ENCODE measurements around the gene CDH23.
A peak's percentile ranks its signal among the peaks of the same experiment; 100 is the strongest.

Gene CDH23

DNA sequence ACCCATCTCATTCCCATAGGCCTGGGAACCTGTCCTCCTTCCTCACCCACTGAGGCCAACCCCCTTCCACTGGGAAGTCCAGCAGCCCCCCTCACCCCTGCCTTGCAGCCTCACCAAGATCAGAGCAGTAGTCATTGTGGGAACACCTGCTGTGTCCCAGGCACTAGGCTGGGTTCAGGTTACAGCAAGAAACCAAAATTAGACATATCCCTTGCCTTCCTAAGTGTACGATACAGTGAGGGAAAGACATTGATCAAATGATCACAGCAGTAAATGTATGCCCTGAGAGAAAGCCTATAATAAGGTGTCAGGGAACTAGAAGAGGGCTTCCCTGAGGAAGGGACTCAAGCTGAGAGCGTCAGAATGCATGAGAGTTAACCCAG lies 339.8 kb downstream of the CDH23 start:
- H3K9me3 ChIP-seq = no peaks in the 10 kb centered on the region
- TF ChIP-seq, protein P1, sequence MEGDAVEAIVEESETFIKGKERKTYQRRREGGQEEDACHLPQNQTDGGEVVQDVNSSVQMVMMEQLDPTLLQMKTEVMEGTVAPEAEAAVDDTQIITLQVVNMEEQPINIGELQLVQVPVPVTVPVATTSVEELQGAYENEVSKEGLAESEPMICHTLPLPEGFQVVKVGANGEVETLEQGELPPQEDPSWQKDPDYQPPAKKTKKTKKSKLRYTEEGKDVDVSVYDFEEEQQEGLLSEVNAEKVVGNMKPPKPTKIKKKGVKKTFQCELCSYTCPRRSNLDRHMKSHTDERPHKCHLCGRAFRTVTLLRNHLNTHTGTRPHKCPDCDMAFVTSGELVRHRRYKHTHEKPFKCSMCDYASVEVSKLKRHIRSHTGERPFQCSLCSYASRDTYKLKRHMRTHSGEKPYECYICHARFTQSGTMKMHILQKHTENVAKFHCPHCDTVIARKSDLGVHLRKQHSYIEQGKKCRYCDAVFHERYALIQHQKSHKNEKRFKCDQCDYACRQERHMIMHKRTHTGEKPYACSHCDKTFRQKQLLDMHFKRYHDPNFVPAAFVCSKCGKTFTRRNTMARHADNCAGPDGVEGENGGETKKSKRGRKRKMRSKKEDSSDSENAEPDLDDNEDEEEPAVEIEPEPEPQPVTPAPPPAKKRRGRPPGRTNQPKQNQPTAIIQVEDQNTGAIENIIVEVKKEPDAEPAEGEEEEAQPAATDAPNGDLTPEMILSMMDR (IDR thresholded peaks at IDR 0.05) = no peak
- DNase-seq = no peak
- no peak overlapping the region for H3K27ac ChIP-seq
- H3K36me3 ChIP-seq = no peaks in the 10 kb centered on the region
- peaks cover 0 to 9% (median 1%) of the 10 kb centered on the region in 4 donors for H3K4me1 ChIP-seq
- intact Hi-C loops (cut with DNase I; ENCODE audit: low total_unique reads) = no loop called here
- H3K4me3 ChIP-seq = no peak overlapping the region
- no peaks in the 10 kb centered on the region for H3K27me3 ChIP-seq

DNA sequence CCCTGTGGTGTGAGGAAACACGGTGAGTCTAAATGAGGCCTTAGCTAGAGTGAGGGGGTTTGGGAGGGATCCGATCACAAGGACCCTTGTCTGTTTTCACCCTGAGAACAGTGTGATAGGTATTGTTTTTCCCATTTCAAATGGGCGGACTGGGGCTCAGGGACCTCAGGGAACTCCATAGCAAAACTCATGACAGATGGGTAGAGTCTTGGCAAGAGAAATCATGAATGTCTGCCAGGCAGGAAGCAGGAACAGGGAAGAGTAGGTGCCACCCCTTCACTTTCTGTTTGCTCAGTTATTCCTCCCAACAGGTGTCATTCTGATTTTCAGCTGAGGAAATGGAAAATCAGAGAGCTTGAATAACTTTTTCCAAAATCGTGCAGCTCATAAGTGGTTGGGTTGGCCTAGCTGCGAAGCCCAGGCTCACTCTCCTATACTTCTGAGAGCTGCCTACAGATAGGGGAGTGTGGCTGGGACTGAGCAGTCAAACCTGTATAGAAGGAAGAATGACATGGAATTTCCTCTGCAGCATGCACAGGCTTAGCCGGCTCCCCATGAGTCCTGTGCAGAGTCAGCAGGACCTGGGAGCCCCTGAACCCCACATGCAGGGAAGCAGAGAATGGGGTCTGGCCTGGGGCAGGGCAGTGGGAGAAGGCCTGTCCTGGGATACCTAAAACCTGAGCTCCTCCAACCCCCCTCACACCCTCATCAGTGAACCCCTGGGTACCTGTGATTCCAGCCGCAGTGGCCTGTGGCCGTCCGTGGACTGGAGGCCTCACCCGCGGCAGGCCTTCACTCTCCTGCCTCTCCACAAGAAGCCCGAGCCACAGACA lies 340.5 kb downstream of the CDH23 start:
- H3K9me3 ChIP-seq = no peaks in the 10 kb centered on the region
- DNase-seq = no peak
- no peaks in the 10 kb centered on the region for H3K36me3 ChIP-seq
- no peaks in the 10 kb centered on the region for H3K27me3 ChIP-seq
- peaks cover 0 to 9% (median 1%) of the 10 kb centered on the region in 4 donors for H3K4me1 ChIP-seq
- no peak overlapping the region for H3K4me3 ChIP-seq
- intact Hi-C loops (cut with DNase I; ENCODE audit: low total_unique reads) = no loop called here
- H3K27ac ChIP-seq = no peak overlapping the region
- TF ChIP-seq, protein P1 (IDR thresholded peaks at IDR 0.05) = no peak

DNA sequence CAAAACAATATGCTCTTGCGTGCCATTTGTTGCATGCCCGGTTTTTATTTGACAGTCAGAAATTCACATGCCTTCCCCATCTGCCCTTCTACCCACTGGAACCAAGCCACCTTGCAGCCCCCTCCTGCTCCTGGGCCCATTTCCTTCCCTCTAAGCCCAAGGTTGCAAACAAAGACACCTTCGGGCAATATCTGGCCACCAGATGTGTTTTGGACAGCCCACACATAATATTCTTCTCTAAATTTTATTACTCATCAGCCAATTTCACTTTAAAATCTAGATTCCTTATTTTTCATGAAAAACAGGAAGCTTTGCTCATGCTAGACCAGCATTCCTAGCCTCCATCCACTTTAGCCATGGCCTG lies 341.1 kb downstream of the CDH23 start:
- H3K27me3 ChIP-seq = no peaks in the 10 kb centered on the region
- H3K27ac ChIP-seq = no peak overlapping the region
- no peak for DNase-seq
- H3K9me3 ChIP-seq = peaks cover 0 to under 1% (median 0%) of the 10 kb centered on the region in 3 donors
- H3K4me1 ChIP-seq = peaks cover 0 to 9% (median 1%) of the 10 kb centered on the region in 4 donors
- H3K36me3 ChIP-seq = no peaks in the 10 kb centered on the region
- intact Hi-C loops (cut with DNase I; ENCODE audit: low total_unique reads) = no loop called here
- no peak overlapping the region for H3K4me3 ChIP-seq
- TF ChIP-seq, protein P1 (IDR thresholded peaks at IDR 0.05) = no peak

DNA sequence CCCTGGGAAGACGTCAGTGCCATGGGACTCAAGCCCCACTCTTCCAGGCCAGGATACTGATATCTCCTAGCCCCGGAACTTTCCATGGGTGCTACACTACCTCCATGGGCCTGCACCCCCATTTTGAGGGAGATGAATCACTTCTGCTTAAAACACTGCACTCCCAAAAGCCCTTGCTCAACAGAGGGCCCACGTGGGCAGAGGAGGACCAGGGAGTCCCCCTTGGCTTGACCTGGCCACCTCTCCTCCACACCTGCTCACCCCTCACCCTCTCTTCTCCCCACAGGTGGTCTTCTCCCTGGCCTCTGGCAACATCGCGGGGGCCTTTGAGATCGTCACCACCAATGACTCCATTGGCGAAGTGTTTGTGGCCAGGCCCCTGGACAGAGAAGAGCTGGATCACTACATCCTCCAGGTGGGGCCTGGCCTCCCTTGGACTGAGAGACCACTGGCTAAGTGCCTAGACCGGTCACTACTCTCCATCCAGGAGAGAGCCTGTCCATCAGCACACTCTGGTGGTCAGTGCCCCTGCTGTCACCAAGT lies 342.7 kb downstream of the CDH23 start:
- intact Hi-C loops (cut with DNase I; ENCODE audit: low total_unique reads) = no loop called here
- Histone ChIP-seq H3K36me3 (no peaks in the 10 kb centered on the region), H3K27me3 (no peaks in the 10 kb centered on the region), H3K4me1 (peaks cover 0 to 9% (median 1%) of the 10 kb centered on the region in 4 donors), H3K27ac (no peak overlapping the region), H3K9me3 (peaks cover 0 to 4% (median 0%) of the 10 kb centered on the region in 3 donors), H3K4me3 (no peak overlapping the region)
- DNase-seq = no peak
- TF ChIP-seq, protein P1 (IDR thresholded peaks at IDR 0.05) = no peak

DNA sequence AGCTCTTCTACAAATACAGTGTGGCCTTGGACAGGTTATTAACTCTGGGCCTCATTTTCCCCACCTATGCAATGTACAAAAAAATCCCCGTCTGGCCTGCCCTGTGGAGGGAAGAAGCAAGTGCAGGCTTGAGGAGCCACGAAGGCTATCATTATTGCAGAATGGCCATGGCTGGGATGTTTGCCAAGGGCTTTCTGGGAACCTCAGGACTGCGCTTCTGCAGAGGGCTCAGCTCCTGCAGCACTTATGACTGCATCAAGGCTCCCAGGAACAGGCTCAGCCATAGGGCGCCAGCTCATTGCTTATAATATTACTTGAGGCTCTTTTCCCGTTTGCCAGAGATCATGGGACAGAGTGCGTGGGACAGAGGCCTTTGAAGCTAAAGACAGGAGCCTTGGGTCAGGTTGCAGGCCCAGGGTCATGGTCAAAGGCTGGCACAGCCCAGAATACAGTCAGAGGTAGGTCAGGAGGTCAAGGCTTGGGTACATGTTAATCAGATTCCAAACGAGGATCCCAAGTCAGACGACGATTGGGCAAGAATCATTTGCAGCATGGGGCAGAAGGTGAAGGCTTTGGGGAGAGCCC lies 343.4 kb downstream of the CDH23 start:
- intact Hi-C loops (cut with DNase I; ENCODE audit: low total_unique reads) = no loop called here
- Histone ChIP-seq H3K4me3 (no peak overlapping the region), H3K27me3 (no peaks in the 10 kb centered on the region), H3K27ac (no peak overlapping the region), H3K4me1 (peaks cover 0 to 9% (median 1%) of the 10 kb centered on the region in 4 donors), H3K36me3 (no peaks in the 10 kb centered on the region), H3K9me3 (peaks cover 0 to 4% (median 0%) of the 10 kb centered on the region in 3 donors)
- peak in 1 of 2 donors; percentile 68 for DNase-seq
- TF ChIP-seq, protein P1 (IDR thresholded peaks at IDR 0.05) = no peak
